SK-N-SH treated with all-trans-retinoic acid at 6 μM for 48 hours (cell line): ENCODE results near the gene DCTN3.

ENCODE experiments used
- ATAC-seq: fragments of 200-7000 bp; cut with Tn5 transposase; 3 replicates; pipeline ENCODE4 v1.9.1; 2020; ENCODE audit warnings: mild to moderate bottlenecking, moderate library complexity
- ARNTL ChIP-seq: fragments of 450-650 bp; formaldehyde crosslinking; IDR thresholded peaks from 2 replicates; pipeline ENCODE4 v1.5.0; 2020; ENCODE audit warnings: low read depth, mild to moderate bottlenecking, moderate library complexity, borderline replicate concordance
- BACH2 ChIP-seq: fragments of 250-450 bp; sonication (Bioruptor Pico); IDR thresholded peaks from 2 replicates; pipeline ENCODE4 v1.9.0; 2021; ENCODE audit warnings: mild to moderate bottlenecking, borderline replicate concordance
- CREB5 ChIP-seq: fragments of 250-450 bp; sonication (Bioruptor Pico); IDR thresholded peaks from 2 replicates; pipeline ENCODE4 v1.5.1; 2020; ENCODE audit warnings: low read depth, mild to moderate bottlenecking, moderate library complexity
- CSDC2 ChIP-seq: fragments of 250-450 bp; sonication (Bioruptor Pico); IDR thresholded peaks from 2 replicates; pipeline ENCODE4 v1.5.0; 2020; ENCODE audit warnings: mild to moderate bottlenecking, moderate library complexity
- CSRNP3 ChIP-seq: fragments of 250-450 bp; sonication (Bioruptor Pico); IDR thresholded peaks from 2 replicates; pipeline ENCODE4 v1.5.1; 2021; ENCODE audit warnings: mild to moderate bottlenecking, moderate library complexity
- ESRRG ChIP-seq: fragments of 250-450 bp; sonication (Bioruptor Pico); IDR thresholded peaks from 2 replicates; pipeline ENCODE4 v1.6.1; 2021; ENCODE audit warnings: mild to moderate bottlenecking
- GLIS3 ChIP-seq: fragments of 250-450 bp; sonication (Bioruptor Pico); IDR thresholded peaks from 2 replicates; pipeline ENCODE4 v1.5.0; 2020; ENCODE audit warnings: mild to moderate bottlenecking, moderate library complexity
- ISL1 ChIP-seq: fragments of 250-450 bp; sonication (Bioruptor Pico); IDR thresholded peaks from 2 replicates; pipeline ENCODE4 v2.1.2; 2022; ENCODE audit warnings: mild to moderate bottlenecking, moderate library complexity
- OSR1 ChIP-seq: fragments of 250-450 bp; sonication (Bioruptor Pico); IDR thresholded peaks from 2 replicates; pipeline ENCODE4 v1.8.0; 2022; ENCODE audit warnings: moderate library complexity, mild to moderate bottlenecking, inconsistent platforms
- PPARA ChIP-seq: fragments of 250-450 bp; sonication (Bioruptor Pico); IDR thresholded peaks from 2 replicates; pipeline ENCODE4 v1.5.0; 2020; ENCODE audit warnings: mild to moderate bottlenecking, borderline replicate concordance
- RARB ChIP-seq: fragments of 250-450 bp; sonication (Bioruptor Pico); IDR thresholded peaks from 2 replicates; pipeline ENCODE4 v1.8.0; 2021; ENCODE audit warnings: mild to moderate bottlenecking, moderate library complexity
- TCF4 ChIP-seq: fragments of 250-450 bp; sonication (Bioruptor Pico); IDR thresholded peaks from 2 replicates; pipeline ENCODE4 v1.8.0; 2021; ENCODE audit warnings: mild to moderate bottlenecking, moderate library complexity, borderline replicate concordance
- TOX ChIP-seq: fragments of 250-450 bp; sonication (Bioruptor Pico); IDR thresholded peaks from 2 replicates; pipeline ENCODE4 v1.8.0; 2021; ENCODE audit warnings: mild to moderate bottlenecking, moderate library complexity, borderline replicate concordance
- TSHZ2 ChIP-seq: fragments of 250-450 bp; sonication (Bioruptor Pico); IDR thresholded peaks from 2 replicates; pipeline ENCODE4 v1.5.0; 2020; ENCODE audit warnings: mild to moderate bottlenecking, moderate library complexity
- ZC3H10 ChIP-seq: fragments of 250-450 bp; sonication (Bioruptor Pico); IDR thresholded peaks from 2 replicates; pipeline ENCODE4 v1.5.1; 2021; ENCODE audit warnings: mild to moderate bottlenecking, moderate library complexity
- ZFP3 ChIP-seq: fragments of 250-450 bp; sonication (Bioruptor Pico); IDR thresholded peaks from 2 replicates; pipeline ENCODE4 v1.5.0; 2020; ENCODE audit warnings: mild to moderate bottlenecking, moderate library complexity
- ZNF70 ChIP-seq: fragments of 450-650 bp; formaldehyde crosslinking; IDR thresholded peaks from 2 replicates; pipeline ENCODE4 v1.5.0; 2020; ENCODE audit warnings: mild to moderate bottlenecking, moderate library complexity
- ZNF8 ChIP-seq: fragments of 450-650 bp; formaldehyde crosslinking; IDR thresholded peaks from 2 replicates; pipeline ENCODE4 v1.5.0; 2020; ENCODE audit warnings: mild to moderate bottlenecking, moderate library complexity
- TF ChIP-seq, protein P1 (sequence below): fragments of 250-450 bp; sonication (Bioruptor Pico); IDR thresholded peaks from 2 replicates; pipeline ENCODE4 v1.8.0; 2021; ENCODE audit warnings: low read depth, mild to moderate bottlenecking, moderate library complexity, borderline replicate concordance
- TF ChIP-seq, protein P2 (sequence below): fragments of 250-450 bp; sonication (Bioruptor Pico); IDR thresholded peaks from 2 replicates; pipeline ENCODE4 v1.8.0; 2020; ENCODE audit warnings: mild to moderate bottlenecking, moderate library complexity, borderline replicate concordance

DCTN3 gene

GRCh38 chr9:34607331-34607730 lies 13.0 kb downstream of the DCTN3 start:
- no peak for TF ChIP-seq CSRNP3 (CRISPR knock-in tag)
- no peak for TF ChIP-seq CREB5 (CRISPR knock-in tag)
- TF ChIP-seq ARNTL (CRISPR knock-in tag) = no peak
- no peak for TF ChIP-seq TSHZ2 (CRISPR knock-in tag)
- TF ChIP-seq TCF4 (CRISPR knock-in tag) = no peak
- no peak for TF ChIP-seq ESRRG (CRISPR knock-in tag)
- TF ChIP-seq PPARA (CRISPR knock-in tag) = no peak
- TF ChIP-seq, protein P1, sequence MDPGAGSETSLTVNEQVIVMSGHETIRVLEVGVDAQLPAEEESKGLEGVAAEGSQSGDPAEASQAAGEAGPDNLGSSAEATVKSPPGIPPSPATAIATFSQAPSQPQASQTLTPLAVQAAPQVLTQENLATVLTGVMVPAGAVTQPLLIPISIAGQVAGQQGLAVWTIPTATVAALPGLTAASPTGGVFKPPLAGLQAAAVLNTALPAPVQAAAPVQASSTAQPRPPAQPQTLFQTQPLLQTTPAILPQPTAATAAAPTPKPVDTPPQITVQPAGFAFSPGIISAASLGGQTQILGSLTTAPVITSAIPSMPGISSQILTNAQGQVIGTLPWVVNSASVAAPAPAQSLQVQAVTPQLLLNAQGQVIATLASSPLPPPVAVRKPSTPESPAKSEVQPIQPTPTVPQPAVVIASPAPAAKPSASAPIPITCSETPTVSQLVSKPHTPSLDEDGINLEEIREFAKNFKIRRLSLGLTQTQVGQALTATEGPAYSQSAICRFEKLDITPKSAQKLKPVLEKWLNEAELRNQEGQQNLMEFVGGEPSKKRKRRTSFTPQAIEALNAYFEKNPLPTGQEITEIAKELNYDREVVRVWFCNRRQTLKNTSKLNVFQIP = no peak
- no peak for TF ChIP-seq ZNF8 (CRISPR knock-in tag)
- TF ChIP-seq ZC3H10 = no peak
- no peak for TF ChIP-seq BACH2
- TF ChIP-seq ZFP3 (CRISPR knock-in tag) = no peak
- no peak for TF ChIP-seq RARB
- TF ChIP-seq, protein P2, sequence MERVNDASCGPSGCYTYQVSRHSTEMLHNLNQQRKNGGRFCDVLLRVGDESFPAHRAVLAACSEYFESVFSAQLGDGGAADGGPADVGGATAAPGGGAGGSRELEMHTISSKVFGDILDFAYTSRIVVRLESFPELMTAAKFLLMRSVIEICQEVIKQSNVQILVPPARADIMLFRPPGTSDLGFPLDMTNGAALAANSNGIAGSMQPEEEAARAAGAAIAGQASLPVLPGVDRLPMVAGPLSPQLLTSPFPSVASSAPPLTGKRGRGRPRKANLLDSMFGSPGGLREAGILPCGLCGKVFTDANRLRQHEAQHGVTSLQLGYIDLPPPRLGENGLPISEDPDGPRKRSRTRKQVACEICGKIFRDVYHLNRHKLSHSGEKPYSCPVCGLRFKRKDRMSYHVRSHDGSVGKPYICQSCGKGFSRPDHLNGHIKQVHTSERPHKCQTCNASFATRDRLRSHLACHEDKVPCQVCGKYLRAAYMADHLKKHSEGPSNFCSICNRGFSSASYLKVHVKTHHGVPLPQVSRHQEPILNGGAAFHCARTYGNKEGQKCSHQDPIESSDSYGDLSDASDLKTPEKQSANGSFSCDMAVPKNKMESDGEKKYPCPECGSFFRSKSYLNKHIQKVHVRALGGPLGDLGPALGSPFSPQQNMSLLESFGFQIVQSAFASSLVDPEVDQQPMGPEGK = no peak
- no peak for TF ChIP-seq ISL1 (CRISPR knock-in tag)
- TF ChIP-seq CSDC2 (CRISPR knock-in tag) = no peak
- ATAC-seq = no peak

GRCh38 chr9:34606905-34607304 lies 13.4 kb downstream of the DCTN3 start:
- ATAC-seq = no peak
- TF ChIP-seq PPARA (CRISPR knock-in tag) (no peak), GLIS3 (CRISPR knock-in tag) (no peak), ZFP3 (CRISPR knock-in tag) (no peak), CREB5 (CRISPR knock-in tag) (no peak), OSR1 (no peak), ISL1 (CRISPR knock-in tag) (no peak), ARNTL (CRISPR knock-in tag) (no peak), ZNF70 (CRISPR knock-in tag) (no peak), CSDC2 (CRISPR knock-in tag) (no peak), ESRRG (CRISPR knock-in tag) (no peak), TOX (no peak), BACH2 (no peak)
- TF ChIP-seq, protein P2 = no peak
